ENCODE measurements around the gene GDNF. TPM values are rescaled to one million over a fixed set of nuclear protein-coding genes. Genes with fewer than 3 reads are reported as not detected.

The GDNF gene
- total and polyA plus RNA-seq, 8 donors = 0.04 to 0.47 TPM; not detected in 6

DNA sequence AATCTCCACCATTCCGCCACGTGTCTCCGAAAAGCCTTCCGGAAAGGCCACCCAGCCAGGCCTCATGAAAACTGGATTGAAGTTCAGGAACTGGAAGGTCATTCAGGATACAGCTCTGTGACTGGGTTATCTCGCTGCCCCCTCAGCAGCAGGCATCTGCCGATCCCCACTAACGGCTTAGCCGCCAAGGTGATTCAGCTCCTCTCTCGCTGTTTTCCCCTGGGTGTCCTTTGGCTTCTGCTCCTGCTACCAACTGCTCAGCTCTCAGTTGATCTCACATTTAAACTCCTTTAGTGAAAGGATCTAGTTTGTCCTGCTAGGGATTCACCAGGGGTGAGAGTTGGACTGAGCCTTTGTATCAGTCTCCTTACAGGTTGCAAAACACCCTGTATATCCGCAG, 2.2 kb upstream of the GDNF start:
- H3K27ac ChIP-seq = no peak overlapping the region
- H3K36me3 ChIP-seq = no peaks in the 10 kb centered on the region
- intact Hi-C loops (cut with DNase I) = no loop called here
- no peak for ATAC-seq
- no peaks in the 10 kb centered on the region for H3K9me3 ChIP-seq
- no peak for DNase-seq
- peaks cover 0 to 29% (median 14%) of the 10 kb centered on the region in 4 donors for H3K27me3 ChIP-seq
- peaks cover 0 to 9% (median 0%) of the 10 kb centered on the region in 3 donors for H3K4me1 ChIP-seq
- no peak overlapping the region for H3K4me3 ChIP-seq
- no peak for FAIRE-seq
- TF ChIP-seq, protein P1, sequence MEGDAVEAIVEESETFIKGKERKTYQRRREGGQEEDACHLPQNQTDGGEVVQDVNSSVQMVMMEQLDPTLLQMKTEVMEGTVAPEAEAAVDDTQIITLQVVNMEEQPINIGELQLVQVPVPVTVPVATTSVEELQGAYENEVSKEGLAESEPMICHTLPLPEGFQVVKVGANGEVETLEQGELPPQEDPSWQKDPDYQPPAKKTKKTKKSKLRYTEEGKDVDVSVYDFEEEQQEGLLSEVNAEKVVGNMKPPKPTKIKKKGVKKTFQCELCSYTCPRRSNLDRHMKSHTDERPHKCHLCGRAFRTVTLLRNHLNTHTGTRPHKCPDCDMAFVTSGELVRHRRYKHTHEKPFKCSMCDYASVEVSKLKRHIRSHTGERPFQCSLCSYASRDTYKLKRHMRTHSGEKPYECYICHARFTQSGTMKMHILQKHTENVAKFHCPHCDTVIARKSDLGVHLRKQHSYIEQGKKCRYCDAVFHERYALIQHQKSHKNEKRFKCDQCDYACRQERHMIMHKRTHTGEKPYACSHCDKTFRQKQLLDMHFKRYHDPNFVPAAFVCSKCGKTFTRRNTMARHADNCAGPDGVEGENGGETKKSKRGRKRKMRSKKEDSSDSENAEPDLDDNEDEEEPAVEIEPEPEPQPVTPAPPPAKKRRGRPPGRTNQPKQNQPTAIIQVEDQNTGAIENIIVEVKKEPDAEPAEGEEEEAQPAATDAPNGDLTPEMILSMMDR (IDR thresholded peaks at IDR 0.05) = no peak
- WGBS, 2 donors = 71 to 80% methylated on average over 10 of the region's 10 CpGs

DNA sequence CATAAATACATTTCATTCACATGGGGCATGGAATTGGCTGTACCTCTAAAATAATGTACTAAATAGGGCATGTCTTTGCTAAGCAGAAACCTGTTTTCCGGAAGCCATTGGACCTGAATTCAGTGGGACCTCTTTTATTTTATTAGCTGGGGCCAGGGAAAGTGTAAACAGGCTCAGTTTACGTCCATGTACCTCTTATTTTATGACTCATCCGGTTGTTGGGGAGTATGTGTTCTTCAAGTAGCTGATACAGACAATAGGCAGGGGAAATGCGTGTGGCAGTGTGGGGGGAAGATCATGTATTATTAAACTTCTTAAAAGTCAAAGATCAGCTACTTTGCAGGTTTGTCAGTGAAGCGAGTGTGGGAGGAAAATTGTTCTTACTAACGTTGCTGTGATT, 1.4 kb upstream of the GDNF start:
- Histone ChIP-seq H3K27ac (no peak overlapping the region), H3K4me1 (peaks cover 0 to 12% (median 0%) of the 10 kb centered on the region in 3 donors), H3K27me3 (peaks cover 0 to 36% (median 15%) of the 10 kb centered on the region in 4 donors), H3K9me3 (no peaks in the 10 kb centered on the region), H3K36me3 (no peaks in the 10 kb centered on the region), H3K4me3 (no peak overlapping the region)
- FAIRE-seq (no peak), DNase-seq (no peak), ATAC-seq (no peak)
- WGBS, 2 donors = 69 to 77% methylated on average over 6 of the region's 6 CpGs
- TF ChIP-seq, protein P1 (IDR thresholded peaks at IDR 0.05) = no peak
- intact Hi-C loops (cut with DNase I) = no loop called here

DNA sequence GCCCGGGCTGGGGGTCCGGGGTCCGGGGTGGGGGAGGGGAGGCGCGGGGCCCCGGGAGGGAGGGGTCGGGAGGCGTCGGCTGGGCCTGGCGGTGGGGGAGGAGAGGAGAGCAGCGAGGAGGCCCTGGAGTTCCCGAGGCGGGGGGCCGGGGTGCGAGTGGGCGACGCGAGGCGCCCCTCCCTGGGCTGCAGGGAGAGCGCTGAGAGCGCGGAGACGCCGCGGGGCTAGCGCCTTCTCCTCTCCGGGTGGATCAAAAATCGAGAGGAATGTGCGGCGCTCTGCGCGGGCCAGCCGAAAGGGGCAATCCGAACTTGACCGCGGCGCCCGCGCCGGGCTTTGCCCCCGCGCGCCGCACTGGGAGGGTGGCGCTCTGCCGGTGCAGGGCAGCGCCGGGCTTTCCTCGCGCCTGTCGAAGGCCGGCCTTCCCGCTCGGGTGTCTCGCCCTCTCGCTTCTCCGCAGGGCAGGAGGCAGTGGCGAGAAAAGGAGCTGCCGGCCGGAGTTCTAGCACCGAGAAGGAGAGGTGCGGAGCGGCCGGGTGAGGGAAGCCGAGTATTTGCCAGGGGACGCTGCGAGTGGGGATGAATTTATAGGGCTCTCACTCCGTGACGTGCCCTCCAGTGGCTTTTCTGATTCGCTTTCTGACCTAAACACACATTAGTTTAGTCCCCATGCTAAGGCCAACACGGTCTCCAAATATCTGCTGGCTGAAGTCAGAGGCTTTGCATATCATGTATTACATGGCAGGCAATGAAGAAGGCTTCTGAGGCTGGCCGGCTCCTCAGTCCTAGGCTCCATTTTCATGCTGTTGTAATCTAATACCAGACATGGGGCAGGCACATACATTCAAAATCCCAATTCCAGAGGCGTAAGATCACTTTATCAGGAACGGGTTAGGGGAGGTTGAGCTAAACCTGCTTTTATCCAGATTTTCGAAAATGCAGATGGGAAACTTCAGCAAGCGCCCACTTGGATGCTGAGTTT, 503 bp upstream of the GDNF start:
- no peak for FAIRE-seq
- intact Hi-C loops (cut with DNase I) = no loop called here
- H3K4me3 ChIP-seq = peak overlapping the region; percentile 1 to 50 (median 32)
- ATAC-seq = peak; percentile 30 to 68 (median 64)
- TF ChIP-seq, protein P1 (IDR thresholded peaks at IDR 0.05) = no peak
- DNase-seq = peak in 2 of 6 donors; percentile 71 to 76
- H3K27ac ChIP-seq = no peak overlapping the region
- peaks cover 0 to 36% (median 15%) of the 10 kb centered on the region in 4 donors for H3K27me3 ChIP-seq
- WGBS, 2 donors = 5% methylated on average over 61 to 76 of the region's 76 CpGs
- peaks cover 0 to 12% (median 0%) of the 10 kb centered on the region in 3 donors for H3K4me1 ChIP-seq
- H3K36me3 ChIP-seq = no peaks in the 10 kb centered on the region
- no peaks in the 10 kb centered on the region for H3K9me3 ChIP-seq

DNA sequence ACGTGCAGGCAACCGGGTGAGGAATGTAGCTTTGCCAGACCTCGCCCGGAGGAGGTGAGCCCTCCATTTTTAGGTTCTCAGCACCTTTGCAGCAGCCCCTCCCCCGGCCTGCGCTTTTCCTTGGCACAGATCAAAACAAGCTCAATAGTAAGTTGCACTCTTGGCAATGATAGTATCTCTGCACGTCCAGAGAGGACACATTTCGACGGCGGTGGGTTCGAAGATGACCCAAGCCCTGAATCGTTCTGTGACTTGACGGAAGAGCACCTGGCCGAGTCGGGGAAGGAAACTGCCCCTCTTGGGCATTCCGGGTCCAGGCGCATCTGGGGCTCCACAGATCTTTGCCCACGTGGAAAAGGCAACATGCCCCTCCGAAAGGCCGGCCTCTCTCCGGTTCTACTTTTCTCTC, 904 bp downstream of the GDNF start:
- Histone ChIP-seq H3K36me3 (no peaks in the 10 kb centered on the region), H3K27me3 (peaks cover 0 to 36% (median 15%) of the 10 kb centered on the region in 4 donors), H3K4me3 (peak overlapping the region in 2 of 4 donors; percentile 37 to 50), H3K9me3 (no peaks in the 10 kb centered on the region), H3K27ac (no peak overlapping the region), H3K4me1 (peaks cover 0 to 16% (median 0%) of the 10 kb centered on the region in 3 donors)
- TF ChIP-seq, protein P1 (IDR thresholded peaks at IDR 0.05) = no peak
- DNase-seq (no peak), ATAC-seq (no peak), FAIRE-seq (no peak)
- WGBS, 2 donors = 10 to 12% methylated on average over 21 of the region's 21 CpGs
- intact Hi-C loops (cut with DNase I) = loop anchor here (5.0 to 10.0 kb wide), 2 partner anchors 353 to 356 kb away; no protein-coding TSS in a partner anchor
